ENCODE measurements around the gene TIE1. TPM values are rescaled to one million over a fixed set of nuclear protein-coding genes. Genes with fewer than 3 reads are reported as not detected.
A peak's percentile ranks its signal among the peaks of the same experiment; 100 is the strongest.

The TIE1 gene
- total RNA-seq, 4 donors from 2014 or later = 5.6 to 38.8 (median 8.9) TPM

DNA sequence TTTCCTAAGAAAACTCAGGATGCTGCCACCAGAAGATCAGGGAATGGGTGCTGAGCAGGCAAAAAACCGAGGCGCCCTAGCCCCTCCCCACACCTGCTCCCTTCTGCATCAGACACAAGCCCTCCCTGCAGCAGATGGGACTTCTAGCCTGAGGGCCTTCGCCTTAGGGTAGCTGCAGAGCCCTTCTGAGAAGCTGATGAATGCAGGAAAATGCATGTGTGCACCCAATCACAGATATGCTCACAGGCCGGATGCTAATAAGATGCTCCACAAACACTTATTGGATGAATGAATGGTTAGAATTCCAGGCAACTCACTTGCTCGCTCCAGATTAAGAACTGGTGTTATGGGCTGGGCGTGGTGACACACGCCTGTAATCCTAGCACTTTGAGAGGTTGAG, 8.6 kb upstream of the TIE1 start:
- H3K4me1 ChIP-seq = peaks cover 0 to 38% (median 0%) of the 10 kb centered on the region in 4 donors
- H3K4me3 ChIP-seq = no peak overlapping the region
- no peak for DNase-seq
- H3K27me3 ChIP-seq = no peaks in the 10 kb centered on the region
- no peaks in the 10 kb centered on the region for H3K9me3 ChIP-seq
- TF ChIP-seq POLR2A (IDR thresholded peaks at IDR 0.05) = no peak
- TF ChIP-seq, protein P1, sequence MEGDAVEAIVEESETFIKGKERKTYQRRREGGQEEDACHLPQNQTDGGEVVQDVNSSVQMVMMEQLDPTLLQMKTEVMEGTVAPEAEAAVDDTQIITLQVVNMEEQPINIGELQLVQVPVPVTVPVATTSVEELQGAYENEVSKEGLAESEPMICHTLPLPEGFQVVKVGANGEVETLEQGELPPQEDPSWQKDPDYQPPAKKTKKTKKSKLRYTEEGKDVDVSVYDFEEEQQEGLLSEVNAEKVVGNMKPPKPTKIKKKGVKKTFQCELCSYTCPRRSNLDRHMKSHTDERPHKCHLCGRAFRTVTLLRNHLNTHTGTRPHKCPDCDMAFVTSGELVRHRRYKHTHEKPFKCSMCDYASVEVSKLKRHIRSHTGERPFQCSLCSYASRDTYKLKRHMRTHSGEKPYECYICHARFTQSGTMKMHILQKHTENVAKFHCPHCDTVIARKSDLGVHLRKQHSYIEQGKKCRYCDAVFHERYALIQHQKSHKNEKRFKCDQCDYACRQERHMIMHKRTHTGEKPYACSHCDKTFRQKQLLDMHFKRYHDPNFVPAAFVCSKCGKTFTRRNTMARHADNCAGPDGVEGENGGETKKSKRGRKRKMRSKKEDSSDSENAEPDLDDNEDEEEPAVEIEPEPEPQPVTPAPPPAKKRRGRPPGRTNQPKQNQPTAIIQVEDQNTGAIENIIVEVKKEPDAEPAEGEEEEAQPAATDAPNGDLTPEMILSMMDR (IDR thresholded peaks at IDR 0.05) = no peak
- H3K27ac ChIP-seq = no peak overlapping the region
- H3K36me3 ChIP-seq = no peaks in the 10 kb centered on the region

DNA sequence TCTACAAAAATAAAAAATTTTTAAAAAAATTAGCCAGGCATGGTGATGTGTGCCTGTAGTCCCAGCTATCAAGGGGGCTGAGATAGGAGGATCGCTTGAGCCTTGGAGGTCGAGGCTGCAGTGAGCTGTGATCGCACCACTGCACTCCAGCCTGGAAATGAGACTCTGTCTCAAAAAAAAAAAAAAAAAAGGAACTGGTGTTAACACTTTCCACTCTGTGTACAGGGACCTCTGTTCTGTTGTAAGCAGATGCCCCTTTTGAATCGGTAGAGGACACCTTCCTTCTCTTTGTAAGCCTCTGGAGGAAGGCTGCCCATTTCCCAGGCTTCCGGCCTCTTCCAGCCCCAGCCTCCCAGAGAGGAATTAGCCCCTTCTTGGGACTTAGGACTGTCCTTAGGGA, 8.1 kb upstream of the TIE1 start:
- DNase-seq = no peak
- no peak for TF ChIP-seq POLR2A (IDR thresholded peaks at IDR 0.05)
- TF ChIP-seq, protein P1 (IDR thresholded peaks at IDR 0.05) = no peak
- Histone ChIP-seq H3K4me3 (no peak overlapping the region), H3K9me3 (no peaks in the 10 kb centered on the region), H3K27ac (peak overlapping the region in 1 of 4 donors; percentile 66), H3K27me3 (no peaks in the 10 kb centered on the region), H3K36me3 (no peaks in the 10 kb centered on the region), H3K4me1 (peaks cover 0 to 38% (median 0%) of the 10 kb centered on the region in 4 donors)

DNA sequence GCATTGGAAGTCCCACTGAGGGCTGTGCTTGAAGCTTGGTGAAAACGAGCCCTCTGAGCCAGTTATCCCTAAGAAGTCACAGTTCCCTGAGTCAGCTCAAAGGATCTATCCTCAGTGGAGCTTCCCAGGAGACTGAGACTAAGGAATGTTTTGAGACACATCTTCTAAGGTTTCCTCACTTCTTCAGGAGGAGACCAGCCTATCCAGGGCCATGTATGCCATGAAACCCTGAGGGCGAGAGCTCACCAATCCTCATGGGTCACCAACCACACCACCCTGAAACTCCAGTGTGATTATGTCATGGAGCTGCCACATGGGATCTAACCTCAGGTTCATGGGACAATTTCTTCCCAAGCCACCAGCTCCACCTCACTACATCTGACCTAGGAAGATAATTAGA, 7.6 kb upstream of the TIE1 start:
- Histone ChIP-seq H3K36me3 (no peaks in the 10 kb centered on the region), H3K4me1 (peaks cover 0 to 38% (median 0%) of the 10 kb centered on the region in 4 donors), H3K27me3 (no peaks in the 10 kb centered on the region), H3K9me3 (no peaks in the 10 kb centered on the region), H3K27ac (peak overlapping the region in 1 of 4 donors; percentile 66), H3K4me3 (no peak overlapping the region)
- TF ChIP-seq, protein P1 (IDR thresholded peaks at IDR 0.05) = no peak
- TF ChIP-seq POLR2A (IDR thresholded peaks at IDR 0.05) = no peak
- no peak for DNase-seq

DNA sequence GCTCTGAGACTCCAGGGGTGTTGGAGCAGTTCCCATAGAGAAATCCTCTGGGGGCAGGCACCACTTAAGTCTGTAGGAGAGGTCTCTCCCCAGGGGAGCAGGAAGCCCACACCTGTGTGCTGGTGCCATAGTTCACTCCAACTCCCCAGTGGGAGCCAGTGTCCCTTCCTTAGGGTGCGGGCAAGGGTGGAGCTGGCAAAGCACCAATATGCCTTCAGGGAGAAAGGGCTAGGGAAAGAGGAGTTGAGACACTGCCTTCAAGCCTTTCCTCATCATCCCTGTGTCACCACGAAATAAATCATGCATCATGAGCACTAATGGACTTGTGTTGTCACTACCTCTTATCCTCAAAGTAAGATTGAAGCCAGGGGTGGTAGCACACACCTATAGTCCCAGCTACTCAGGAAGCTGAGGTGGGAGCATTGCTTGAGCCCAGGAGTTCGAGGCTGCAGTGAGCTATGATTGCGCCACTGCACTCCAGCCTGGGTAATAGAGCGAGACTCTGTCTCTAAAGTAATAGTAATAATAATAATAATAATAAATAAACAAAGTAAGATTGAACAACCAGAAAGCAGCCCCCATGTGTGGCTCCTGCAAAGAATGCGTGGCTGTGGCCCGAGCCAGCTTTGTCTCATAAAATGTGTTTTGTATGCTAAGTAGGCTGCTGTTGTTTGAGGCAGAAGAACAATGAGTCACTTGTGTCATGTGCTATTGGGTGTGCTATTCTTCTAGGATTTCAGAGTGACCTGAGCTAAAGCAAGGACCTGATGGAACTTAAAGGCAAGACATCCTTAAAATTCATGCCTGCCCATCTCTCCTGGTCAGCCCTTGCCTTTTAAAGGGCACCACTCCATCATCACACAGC, 6.7 kb upstream of the TIE1 start:
- Histone ChIP-seq H3K9me3 (no peaks in the 10 kb centered on the region), H3K4me3 (no peak overlapping the region), H3K4me1 (peaks cover 0 to 29% (median 0%) of the 10 kb centered on the region in 4 donors), H3K27me3 (no peaks in the 10 kb centered on the region), H3K36me3 (no peaks in the 10 kb centered on the region), H3K27ac (peak overlapping the region in 2 of 4 donors; percentile 54 to 66)
- DNase-seq = peak in 2 of 3 donors; percentile 63 to 76
- no peak for TF ChIP-seq POLR2A (IDR thresholded peaks at IDR 0.05)
- TF ChIP-seq, protein P1 (IDR thresholded peaks at IDR 0.05) = no peak

DNA sequence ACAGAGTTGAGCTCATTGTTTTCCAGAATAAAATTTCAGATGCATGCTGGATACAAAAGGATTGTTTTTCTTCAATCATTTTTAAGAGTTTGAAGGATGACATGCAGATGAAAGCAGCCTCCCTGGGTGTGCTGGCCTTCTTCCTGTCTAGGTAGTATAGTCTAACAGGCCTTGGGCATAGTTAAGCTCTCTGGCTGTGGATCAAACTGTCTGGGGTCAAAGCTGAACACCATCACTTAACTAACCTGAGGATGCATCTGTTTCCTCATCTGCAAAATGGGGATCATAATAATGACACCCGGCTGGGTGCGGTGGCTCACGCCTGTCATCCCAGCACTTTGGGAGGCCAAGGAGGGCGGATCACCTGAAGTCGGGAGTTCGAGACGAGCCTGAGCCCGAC, 6.0 kb upstream of the TIE1 start:
- no peak overlapping the region for H3K4me3 ChIP-seq
- H3K36me3 ChIP-seq = no peaks in the 10 kb centered on the region
- H3K27me3 ChIP-seq = no peaks in the 10 kb centered on the region
- H3K27ac ChIP-seq = peak overlapping the region in 2 of 4 donors; percentile 36 to 54
- peaks cover 0 to 25% (median 0%) of the 10 kb centered on the region in 4 donors for H3K4me1 ChIP-seq
- DNase-seq = no peak
- no peaks in the 10 kb centered on the region for H3K9me3 ChIP-seq
- no peak for TF ChIP-seq POLR2A (IDR thresholded peaks at IDR 0.05)
- TF ChIP-seq, protein P1 (IDR thresholded peaks at IDR 0.05) = no peak

Measured in Peyer's patch (tissue), 4 donors.